HEK293 (cell line): ENCODE results near the gene ZER1.

Experiments
- CTCF ChIA-PET: fragments of 350-600 bp; formaldehyde crosslinking; extraction: SDS; loops from one replicate; lab custom pipeline; 2021; ENCODE audit warnings: antibody characterized with exemption; lab: Yijun Ruan, JAX
- POLR2A ChIA-PET: fragments of 300-600 bp; formaldehyde crosslinking; extraction: SDS; loops from one replicate; lab custom pipeline; 2020; ENCODE audit warnings: antibody characterized with exemption, inconsistent platforms; lab: Yijun Ruan, JAX
- H3K27ac ChIP-seq: fragments of 200-500 bp; sonication (Bioruptor generic); 2 replicates; pipeline ENCODE4 v1.5.1; 2014; ENCODE audit warnings: low read depth, low read length, control low read depth, inconsistent platforms; ENCODE audit errors: extremely low read depth
- H3K36me3 ChIP-seq, 2 experiments: fragments of 200-500 bp in 1 of 2; sonication (Bioruptor generic) in 1 of 2; 1 replicate in 1 of 2; 2 replicates in 1 of 2; pipeline ENCODE4 v1.5.1; 2014 to 2017; ENCODE audit warnings: inconsistent platforms in 2 of 2, low read length in 2 of 2; ENCODE audit not compliant: control insufficient read depth in 2 of 2, insufficient read depth in 1 of 2
- H3K4me1 ChIP-seq: fragments of 200-500 bp; sonication (Bioruptor generic); 2 replicates; pipeline ENCODE4 v1.5.1; 2014; ENCODE audit warnings: mild to moderate bottlenecking, low read length, inconsistent platforms; ENCODE audit not compliant: control insufficient read depth, insufficient read depth
- H3K4me3 ChIP-seq: 2 replicates; pipeline ENCODE4 v1.5.1; 2011; ENCODE audit warnings: low read depth, mild to moderate bottlenecking, control low read depth, low read length, moderate library complexity
- H3K9me3 ChIP-seq: fragments of 200-500 bp; sonication (Bioruptor generic); 2 replicates; pipeline ENCODE4 v1.5.1; 2014; ENCODE audit warnings: low read depth, low read length, inconsistent platforms; ENCODE audit not compliant: control insufficient read depth, insufficient read depth
- EGR2 ChIP-seq: fragments of 450-650 bp; formaldehyde crosslinking; IDR thresholded peaks from 2 replicates; pipeline ENCODE4 v1.5.1; 2016; ENCODE audit warnings: low read depth, missing biosample characterization, missing genetic modification characterization
- GFI1B ChIP-seq: fragments of 450-650 bp; formaldehyde crosslinking; IDR thresholded peaks from 2 replicates; pipeline ENCODE4 v1.5.1; 2016; ENCODE audit warnings: missing biosample characterization, missing genetic modification characterization
- GLIS2 ChIP-seq: fragments of 450-650 bp; formaldehyde crosslinking; IDR thresholded peaks from 2 replicates; pipeline ENCODE4 v1.5.1; 2016; ENCODE audit warnings: missing biosample characterization, missing genetic modification characterization
- PRDM10 ChIP-seq: fragments of 450-650 bp; formaldehyde crosslinking; IDR thresholded peaks from 2 replicates; pipeline ENCODE4 v1.5.1; 2016; ENCODE audit warnings: missing biosample characterization, missing genetic modification characterization
- SCRT1 ChIP-seq: fragments of 450-650 bp; formaldehyde crosslinking; IDR thresholded peaks from 2 replicates; pipeline ENCODE4 v1.5.1; 2016; ENCODE audit warnings: missing biosample characterization, missing genetic modification characterization, borderline replicate concordance
- SCRT2 ChIP-seq: fragments of 450-650 bp; formaldehyde crosslinking; IDR thresholded peaks from 2 replicates; pipeline ENCODE4 v1.5.1; 2016; ENCODE audit warnings: missing biosample characterization, missing genetic modification characterization
- SP3 ChIP-seq: fragments of 450-650 bp; formaldehyde crosslinking; IDR thresholded peaks from 2 replicates; pipeline ENCODE4 v1.5.1; 2016; ENCODE audit warnings: missing biosample characterization, missing genetic modification characterization
- YY1 ChIP-seq: fragments of 450-650 bp; formaldehyde crosslinking; IDR thresholded peaks from 2 replicates; pipeline ENCODE4 v1.5.1; 2018; ENCODE audit warnings: missing biosample characterization, missing genetic modification characterization
- YY2 ChIP-seq: fragments of 450-650 bp; formaldehyde crosslinking; IDR thresholded peaks from 2 replicates; pipeline ENCODE4 v1.5.1; 2016; ENCODE audit warnings: missing biosample characterization, missing genetic modification characterization
- ZBTB44 ChIP-seq: fragments of 450-650 bp; IDR thresholded peaks from 2 replicates; pipeline ENCODE4 v1.5.1; 2018; ENCODE audit warnings: missing biosample characterization, mild to moderate bottlenecking, missing genetic modification characterization
- ZBTB7A ChIP-seq: fragments of 450-650 bp; formaldehyde crosslinking; IDR thresholded peaks from 2 replicates; pipeline ENCODE4 v1.5.1; 2016; ENCODE audit warnings: low read depth, missing biosample characterization, missing genetic modification characterization
- ZFHX2 ChIP-seq: fragments of 450-650 bp; formaldehyde crosslinking; conservative IDR thresholded peaks from 2 replicates; pipeline ENCODE4 v1.5.1; 2016; ENCODE audit warnings: missing biosample characterization, missing genetic modification characterization
- ZNF202 ChIP-seq: fragments of 450-650 bp; formaldehyde crosslinking; IDR thresholded peaks from 2 replicates; pipeline ENCODE4 v1.5.1; 2016; ENCODE audit warnings: missing biosample characterization, missing genetic modification characterization, borderline replicate concordance
- ZNF514 ChIP-seq: fragments of 450-650 bp; formaldehyde crosslinking; IDR thresholded peaks from 2 replicates; pipeline ENCODE4 v1.5.1; 2016; ENCODE audit warnings: missing biosample characterization, missing genetic modification characterization
- ZNF600 ChIP-seq: fragments of 450-650 bp; formaldehyde crosslinking; IDR thresholded peaks from 2 replicates; pipeline ENCODE4 v1.5.1; 2016; ENCODE audit warnings: missing biosample characterization, missing genetic modification characterization
- ZNF792 ChIP-seq: fragments of 450-650 bp; formaldehyde crosslinking; IDR thresholded peaks from 2 replicates; pipeline ENCODE4 v1.5.1; 2016; ENCODE audit warnings: missing biosample characterization, missing genetic modification characterization

The ZER1 gene

GRCh38 chr9:128706045-128706444 is 65.7 kb downstream of the ZER1 start:
- H3K4me1 ChIP-seq, result no peaks in the 10 kb centered on the region
- TF ChIP-seq ZBTB7A (tag by site-specific recombination) (no peak), ZNF202 (tag by site-specific recombination) (no peak)
- TF ChIP-seq, all 188 proteins: peak for 0
- H3K36me3 ChIP-seq, result peaks cover 0 to 29% of the 10 kb centered on the region in 2 experiments; a peak in 2 of 3 replicates
- ChIA-PET POLR2A (interaction anchor here (1.0 to 3.7 kb wide), 3 partner anchors 9 to 18 kb away, joined by 3 to 22 read pairs (median 10); partner anchors contain the start of gene ZDHHC12), CTCF (no interaction called here)
- H3K27ac ChIP-seq, result no peak overlapping the region
- no peak overlapping the region for H3K4me3 ChIP-seq
- H3K9me3 ChIP-seq, result no peaks in the 10 kb centered on the region

- CTCF ChIA-PET, result interaction anchor here (0.7 kb wide), 1 partner anchor 57 kb away, joined by 3 read pairs; no protein-coding TSS in a partner anchor
Measured at GRCh38 chr9:128705051-128705965, 66.4 kb downstream of the ZER1 start.

GRCh38 chr9:128704356-128704670 is 67.4 kb downstream of the ZER1 start:
- Histone ChIP-seq H3K36me3 (peaks cover 0 to 27% of the 10 kb centered on the region in 2 experiments; a peak in 2 of 3 replicates), H3K27ac (no peak overlapping the region; the same call in 1 of the 2 replicates), H3K4me3 (no peak overlapping the region), H3K4me1 (no peaks in the 10 kb centered on the region), H3K9me3 (no peaks in the 10 kb centered on the region)
- TF ChIP-seq YY2 (no peak), SCRT1 (0 out of 2 replicates have a peak, but pooled peaks have one; percentile 12)
- POLR2A ChIA-PET, result interaction anchor here (1.2 to 3.7 kb wide), 2 partner anchors 18 to 20 kb away, joined by 3 to 22 read pairs; partner anchors contain the start of gene ZDHHC12
- CTCF ChIA-PET, result interaction anchor here (0.7 to 1.4 kb wide), 3 partner anchors 13 to 69 kb away, joined by 3 read pairs; no protein-coding TSS in a partner anchor

More at GRCh38 chr9:128705051-128705965, 66.4 kb downstream of the ZER1 start:
- Histone ChIP-seq H3K4me3 (no peak overlapping the region), H3K27ac (no peak overlapping the region), H3K36me3 (peaks cover 0 to 27% of the 10 kb centered on the region in 2 experiments; a peak in 2 of 3 replicates)
- POLR2A ChIA-PET, result interaction anchor here (1.2 to 3.7 kb wide), 3 partner anchors 8 to 19 kb away, joined by 3 to 22 read pairs (median 10); partner anchors contain the start of gene ZDHHC12
- TF ChIP-seq ZBTB44 (0 out of 2 replicates have a peak, but pooled peaks have one; percentile 10), GLIS2 (tag by site-specific recombination) (0 out of 2 replicates have a peak, but pooled peaks have one; percentile 30), YY1 (tag by site-specific recombination) (no peak)
- TF ChIP-seq, all 188 proteins: peak for 2
- Histone ChIP-seq H3K4me1 (no peaks in the 10 kb centered on the region), H3K9me3 (no peaks in the 10 kb centered on the region)

GRCh38 chr9:128703616-128704355 is 67.9 kb downstream of the ZER1 start:
- Histone ChIP-seq H3K4me3 (peak overlapping the region; percentile 79), H3K27ac (peak overlapping the region; percentile 80; the same call in 1 of the 2 replicates)
- 0 out of 2 replicates have a peak, but pooled peaks have one; percentile 4 for TF ChIP-seq YY2
- TF ChIP-seq EGR2, result no peak
- no peak for TF ChIP-seq ZNF514 (tag by site-specific recombination)
- 0 out of 2 replicates have a peak, but pooled peaks have one; percentile 32 for TF ChIP-seq SP3 (tag by site-specific recombination)
- TF ChIP-seq ZNF792 (tag by site-specific recombination), result no peak
- TF ChIP-seq GFI1B (tag by site-specific recombination), result 0 out of 2 replicates have a peak, but pooled peaks have one; percentile 4
- TF ChIP-seq PRDM10 (tag by site-specific recombination), result 0 out of 2 replicates have a peak, but pooled peaks have one; percentile 49
- TF ChIP-seq ZNF600 (tag by site-specific recombination), result 0 out of 2 replicates have a peak, but pooled peaks have one; percentile 5
- TF ChIP-seq SCRT2 (tag by site-specific recombination), result no peak
- 0 out of 2 replicates have a peak, but pooled peaks have one; percentile 4 for TF ChIP-seq ZFHX2 (tag by site-specific recombination)

More at GRCh38 chr9:128703616-128704355, 67.9 kb downstream of the ZER1 start:
- Histone ChIP-seq H3K36me3 (peaks cover 0 to 27% of the 10 kb centered on the region in 2 experiments; a peak in 2 of 3 replicates), H3K9me3 (no peaks in the 10 kb centered on the region), H3K4me1 (no peaks in the 10 kb centered on the region)
- POLR2A ChIA-PET, result interaction anchor here (0.6 to 3.7 kb wide), 3 partner anchors 15 to 82 kb away, joined by 3 to 22 read pairs (median 4); partner anchors contain the start of genes SET and ZDHHC12
- CTCF ChIA-PET, result interaction anchor here (1.3 to 1.4 kb wide), 2 partner anchors 13 to 69 kb away, joined by 3 read pairs; no protein-coding TSS in a partner anchor
